ENCODE data around the gene ANK3.

Gene ANK3

GRCh38 chr10:60003651-60004523 lies 385.8 kb downstream of the ANK3 start:
- no peak for TF ChIP-seq CTCF (IDR thresholded peaks at IDR 0.05; ENCODE audit: control insufficient read depth, insufficient read depth, low read depth, low read length, missing control alignments)
- no peak for DNase-seq (ENCODE audit: low read depth)
- no peak overlapping the region for H3K4me3 ChIP-seq (ENCODE audit: control insufficient read depth, low read depth, low read length)

GRCh38 chr10:60000747-60001146 lies 388.9 kb downstream of the ANK3 start:
- no peak for DNase-seq (ENCODE audit: low read depth)
- TF ChIP-seq CTCF (IDR thresholded peaks at IDR 0.05; ENCODE audit: control insufficient read depth, insufficient read depth, low read depth, low read length, missing control alignments) = no peak
- no peak overlapping the region for H3K4me3 ChIP-seq (ENCODE audit: control insufficient read depth, low read depth, low read length)

- TF ChIP-seq CTCF (IDR thresholded peaks at IDR 0.05; ENCODE audit: control insufficient read depth, insufficient read depth, low read depth, low read length, missing control alignments) = no peak
- H3K4me3 ChIP-seq (ENCODE audit: control insufficient read depth, low read depth, low read length) = no peak overlapping the region
- DNase-seq (ENCODE audit: low read depth) = no peak
These were observed 391.7 kb downstream of the ANK3 start for GRCh38 chr10:59997827-59998525.

- DNase-seq (ENCODE audit: low read depth) = no peak
- no peak for TF ChIP-seq CTCF (IDR thresholded peaks at IDR 0.05; ENCODE audit: control insufficient read depth, insufficient read depth, low read depth, low read length, missing control alignments)
- no peak overlapping the region for H3K4me3 ChIP-seq (ENCODE audit: control insufficient read depth, low read depth, low read length)
These were observed 393.8 kb downstream of the ANK3 start for GRCh38 chr10:59995862-59996261.

GRCh38 chr10:59993931-59994330 lies 395.7 kb downstream of the ANK3 start:
- DNase-seq (ENCODE audit: low read depth) = no peak
- H3K4me3 ChIP-seq (ENCODE audit: control insufficient read depth, low read depth, low read length) = no peak overlapping the region
- TF ChIP-seq CTCF (IDR thresholded peaks at IDR 0.05; ENCODE audit: control insufficient read depth, insufficient read depth, low read depth, low read length, missing control alignments) = no peak

GRCh38 chr10:59991661-59992060 lies 398.0 kb downstream of the ANK3 start:
- no peak overlapping the region for H3K4me3 ChIP-seq (ENCODE audit: control insufficient read depth, low read depth, low read length)
- no peak for TF ChIP-seq CTCF (IDR thresholded peaks at IDR 0.05; ENCODE audit: control insufficient read depth, insufficient read depth, low read depth, low read length, missing control alignments)
- no peak for DNase-seq (ENCODE audit: low read depth)

Data from AG09309 (cell line).